ENCODE results near the gene USP49.
"Not testable (repeated sequence)": the region's sequence is repeated elsewhere in the genome, so short reads cannot be mapped to it uniquely, and the experiment has no call there.

USP49 gene

DNA sequence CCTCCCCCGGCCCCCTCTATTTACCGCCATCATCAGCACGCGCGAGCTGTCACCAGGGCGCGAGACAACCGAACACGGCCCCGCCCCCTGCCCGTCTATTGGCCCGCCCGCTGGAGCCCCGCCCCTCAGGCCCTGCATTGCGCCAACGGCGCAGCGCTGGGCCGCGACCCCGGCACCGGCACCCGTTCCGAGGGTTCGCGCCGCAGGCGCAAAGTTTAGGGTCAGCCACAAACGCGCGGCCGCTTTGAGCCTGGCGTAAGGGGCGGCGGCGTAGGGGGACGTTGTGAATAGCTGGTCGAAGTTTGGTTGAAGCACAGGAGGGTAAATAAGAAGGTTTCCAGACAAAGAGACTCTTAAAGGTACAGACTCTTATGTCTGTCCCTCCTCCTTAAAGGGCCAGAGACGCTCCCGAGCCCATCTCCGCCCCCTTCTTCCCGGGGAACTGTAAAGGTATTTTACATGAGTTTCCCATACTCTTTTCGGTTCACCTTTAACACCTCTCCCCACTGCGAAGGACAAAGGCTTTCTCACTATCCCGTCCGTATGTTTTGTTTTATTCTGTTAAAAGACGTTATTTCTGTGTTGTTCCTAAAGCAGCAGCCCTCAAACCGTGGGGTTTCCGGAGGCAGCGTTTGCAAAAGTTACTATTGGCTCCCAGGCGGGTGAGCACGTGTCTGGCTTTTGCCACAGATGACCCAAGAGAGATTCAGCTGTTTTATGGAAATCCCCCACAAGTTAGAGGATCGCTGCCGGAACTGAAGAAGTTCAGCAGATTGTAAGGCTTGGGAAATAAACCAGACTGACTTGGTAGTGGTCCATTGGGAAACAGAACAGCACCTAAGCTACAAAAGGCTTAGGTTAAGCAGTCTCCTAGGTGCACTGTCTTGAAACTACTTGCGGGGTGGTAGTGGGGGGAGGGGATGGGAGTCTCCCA, at the start of gene USP49:
TSS of gene USP49 (minus strand) at position 76 of the 934 bp plus-strand sequence. CDS start 88,392 bp downstream, outside the sequence.
- Histone ChIP-seq H3K9me3 (ENCODE audit: insufficient read depth, low read length) (no peaks in the 10 kb centered on the region), H3K79me2 (ENCODE audit: insufficient read depth, low read length) (peaks cover 41% of the 10 kb centered on the region), H3K4me2 (ENCODE audit: low read depth, low read length, poor library complexity, severe bottlenecking) (peak within 1 kb of the TSS; percentile 71), H3K9me2 (replicated peaks; ENCODE audit: insufficient read depth, low read length) (no peaks in the 10 kb centered on the region), H4K20me1 (ENCODE audit: low read depth, low read length) (0 out of 2 replicates have a peak, but pooled peaks cover 16% of the 10 kb centered on the region), H2AFZ (ENCODE audit: low read depth, low read length, severe bottlenecking) (peak within 1 kb of the TSS; percentile 79), H3K27me3 (ENCODE audit: low read length) (no peaks in the 10 kb centered on the region), H3F3A (ENCODE audit: insufficient read depth) (peaks cover 44% of the 10 kb centered on the region), H3K4me3 (ENCODE audit: insufficient read depth, low read length, poor library complexity, severe bottlenecking) (peak within 1 kb of the TSS; percentile 94), H3K36me3 (ENCODE audit: low read length) (peaks cover 20% of the 10 kb centered on the region; the same call in 1 of the 2 replicates), H3K9ac (ENCODE audit: low read length) (peak within 1 kb of the TSS; percentile 87), H3K27ac (ENCODE audit: low read depth, low read length) (peak within 1 kb of the TSS; percentile 86)
- TF ChIP-seq, protein P1, sequence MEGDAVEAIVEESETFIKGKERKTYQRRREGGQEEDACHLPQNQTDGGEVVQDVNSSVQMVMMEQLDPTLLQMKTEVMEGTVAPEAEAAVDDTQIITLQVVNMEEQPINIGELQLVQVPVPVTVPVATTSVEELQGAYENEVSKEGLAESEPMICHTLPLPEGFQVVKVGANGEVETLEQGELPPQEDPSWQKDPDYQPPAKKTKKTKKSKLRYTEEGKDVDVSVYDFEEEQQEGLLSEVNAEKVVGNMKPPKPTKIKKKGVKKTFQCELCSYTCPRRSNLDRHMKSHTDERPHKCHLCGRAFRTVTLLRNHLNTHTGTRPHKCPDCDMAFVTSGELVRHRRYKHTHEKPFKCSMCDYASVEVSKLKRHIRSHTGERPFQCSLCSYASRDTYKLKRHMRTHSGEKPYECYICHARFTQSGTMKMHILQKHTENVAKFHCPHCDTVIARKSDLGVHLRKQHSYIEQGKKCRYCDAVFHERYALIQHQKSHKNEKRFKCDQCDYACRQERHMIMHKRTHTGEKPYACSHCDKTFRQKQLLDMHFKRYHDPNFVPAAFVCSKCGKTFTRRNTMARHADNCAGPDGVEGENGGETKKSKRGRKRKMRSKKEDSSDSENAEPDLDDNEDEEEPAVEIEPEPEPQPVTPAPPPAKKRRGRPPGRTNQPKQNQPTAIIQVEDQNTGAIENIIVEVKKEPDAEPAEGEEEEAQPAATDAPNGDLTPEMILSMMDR (IDR thresholded peaks at IDR 0.05; ENCODE audit: insufficient read depth, low read length, poor library complexity, severe bottlenecking), result no peak
- TF ChIP-seq EZH2phosphoT487 (conservative IDR thresholded peaks at IDR 0.05; ENCODE audit: low read length), result no peak

DNA sequence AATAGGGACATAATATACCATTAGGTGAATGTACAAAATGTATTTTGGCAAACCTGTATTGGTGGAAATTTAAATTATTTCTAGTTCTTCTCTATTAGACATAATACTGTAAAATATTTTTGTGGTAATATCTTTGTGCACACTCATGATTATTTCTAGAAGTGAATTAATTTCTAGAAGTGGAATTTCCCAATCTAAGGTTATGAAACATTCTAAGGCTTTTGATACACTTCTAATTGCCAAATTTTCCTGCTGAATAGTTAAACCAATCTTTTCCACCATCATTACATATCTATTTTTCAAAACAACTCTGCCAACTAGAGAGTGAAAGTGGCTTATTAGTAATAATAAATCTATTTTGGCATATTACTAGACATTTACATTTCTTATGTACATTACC, 48.3 kb upstream of the USP49 start:
- Histone ChIP-seq H3K4me2 (ENCODE audit: low read depth, low read length, poor library complexity, severe bottlenecking) (no peak overlapping the region), H3K27ac (ENCODE audit: low read depth, low read length) (no peak overlapping the region), H3K36me3 (ENCODE audit: low read length) (no peaks in the 10 kb centered on the region), H4K20me1 (ENCODE audit: low read depth, low read length) (no peaks in the 10 kb centered on the region; the same call in 1 of the 2 replicates), H3K79me2 (ENCODE audit: insufficient read depth, low read length) (peaks cover 31% of the 10 kb centered on the region), H3K9ac (ENCODE audit: low read length) (no peak overlapping the region), H3K4me3 (ENCODE audit: insufficient read depth, low read length, poor library complexity, severe bottlenecking) (no peak overlapping the region), H3K9me3 (ENCODE audit: insufficient read depth, low read length) (no peaks in the 10 kb centered on the region), H3K27me3 (ENCODE audit: low read length) (no peaks in the 10 kb centered on the region), H3F3A (ENCODE audit: insufficient read depth) (peaks cover 32% of the 10 kb centered on the region), H3K9me2 (replicated peaks; ENCODE audit: insufficient read depth, low read length) (no peaks in the 10 kb centered on the region), H2AFZ (ENCODE audit: low read depth, low read length, severe bottlenecking) (no peak overlapping the region)
- TF ChIP-seq, protein P1 (IDR thresholded peaks at IDR 0.05; ENCODE audit: insufficient read depth, low read length, poor library complexity, severe bottlenecking), result no peak
- TF ChIP-seq EZH2phosphoT487 (conservative IDR thresholded peaks at IDR 0.05; ENCODE audit: low read length), result no peak

DNA sequence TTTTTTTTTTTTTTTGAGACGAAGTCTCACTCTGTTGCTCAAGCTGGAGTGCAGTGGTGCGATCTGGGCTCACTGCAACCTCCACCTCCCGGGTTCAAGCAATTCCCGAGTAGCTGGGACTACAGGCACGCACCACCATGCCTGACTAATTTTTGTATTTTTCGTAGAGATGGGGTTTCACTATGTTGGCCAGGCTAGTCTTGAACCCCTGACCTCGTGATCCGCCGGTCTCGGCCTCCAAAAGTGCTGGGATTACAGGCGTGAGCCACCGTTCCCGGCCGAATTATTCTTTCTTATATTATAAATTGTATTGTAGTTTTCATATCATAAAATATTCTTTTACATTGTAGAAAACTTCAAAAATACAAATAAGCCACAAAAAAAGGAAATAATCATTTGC, 47.7 kb upstream of the USP49 start:
- H3K27ac ChIP-seq (ENCODE audit: low read depth, low read length); H2AFZ ChIP-seq (ENCODE audit: low read depth, low read length, severe bottlenecking); H3K9me3 ChIP-seq (ENCODE audit: insufficient read depth, low read length); H3K4me3 ChIP-seq (ENCODE audit: insufficient read depth, low read length, poor library complexity, severe bottlenecking); H4K20me1 ChIP-seq (ENCODE audit: low read depth, low read length); H3K27me3 ChIP-seq (ENCODE audit: low read length); H3K36me3 ChIP-seq (ENCODE audit: low read length); H3K9ac ChIP-seq (ENCODE audit: low read length); H3K9me2 ChIP-seq (replicated peaks; ENCODE audit: insufficient read depth, low read length): not testable (repeated sequence)
- peaks cover 36% of the 10 kb centered on the region for H3K79me2 ChIP-seq (ENCODE audit: insufficient read depth, low read length)
- peak overlapping the region; percentile 68 for H3K4me2 ChIP-seq (ENCODE audit: low read depth, low read length, poor library complexity, severe bottlenecking)
- H3F3A ChIP-seq (ENCODE audit: insufficient read depth), result peaks cover 37% of the 10 kb centered on the region

Measured in SU-DHL-6 (cell line).